ENCODE results near the gene OSTN.
"Not testable (repeated sequence)": the region's sequence is repeated elsewhere in the genome, so short reads cannot be mapped to it uniquely, and the experiment has no call there.

The OSTN gene

DNA sequence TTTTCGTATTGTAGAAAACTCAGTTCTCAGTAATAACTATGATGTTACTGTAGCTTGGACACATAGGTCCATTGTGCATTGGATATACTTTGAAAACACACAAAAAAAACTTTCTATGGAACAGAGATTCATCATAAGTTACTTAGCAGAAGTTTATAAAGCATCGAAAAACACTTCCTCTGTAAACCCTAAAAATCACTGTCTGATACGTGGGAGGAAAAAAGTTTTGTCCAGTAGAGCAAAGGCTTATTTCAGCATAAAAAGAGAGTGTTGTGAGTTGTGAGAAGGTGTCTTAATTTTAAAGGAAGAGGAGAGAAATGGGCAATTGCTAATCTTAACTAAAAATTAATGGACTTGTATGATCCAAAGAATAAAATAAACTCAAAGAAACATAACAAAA, 64.8 kb downstream of the OSTN start:
- TF ChIP-seq, protein P1, sequence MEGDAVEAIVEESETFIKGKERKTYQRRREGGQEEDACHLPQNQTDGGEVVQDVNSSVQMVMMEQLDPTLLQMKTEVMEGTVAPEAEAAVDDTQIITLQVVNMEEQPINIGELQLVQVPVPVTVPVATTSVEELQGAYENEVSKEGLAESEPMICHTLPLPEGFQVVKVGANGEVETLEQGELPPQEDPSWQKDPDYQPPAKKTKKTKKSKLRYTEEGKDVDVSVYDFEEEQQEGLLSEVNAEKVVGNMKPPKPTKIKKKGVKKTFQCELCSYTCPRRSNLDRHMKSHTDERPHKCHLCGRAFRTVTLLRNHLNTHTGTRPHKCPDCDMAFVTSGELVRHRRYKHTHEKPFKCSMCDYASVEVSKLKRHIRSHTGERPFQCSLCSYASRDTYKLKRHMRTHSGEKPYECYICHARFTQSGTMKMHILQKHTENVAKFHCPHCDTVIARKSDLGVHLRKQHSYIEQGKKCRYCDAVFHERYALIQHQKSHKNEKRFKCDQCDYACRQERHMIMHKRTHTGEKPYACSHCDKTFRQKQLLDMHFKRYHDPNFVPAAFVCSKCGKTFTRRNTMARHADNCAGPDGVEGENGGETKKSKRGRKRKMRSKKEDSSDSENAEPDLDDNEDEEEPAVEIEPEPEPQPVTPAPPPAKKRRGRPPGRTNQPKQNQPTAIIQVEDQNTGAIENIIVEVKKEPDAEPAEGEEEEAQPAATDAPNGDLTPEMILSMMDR (IDR thresholded peaks at IDR 0.05; ENCODE audit: low read depth, low read length) = no peak
- no peak for DNase-seq (ENCODE audit: extremely low read depth, low read depth)

DNA sequence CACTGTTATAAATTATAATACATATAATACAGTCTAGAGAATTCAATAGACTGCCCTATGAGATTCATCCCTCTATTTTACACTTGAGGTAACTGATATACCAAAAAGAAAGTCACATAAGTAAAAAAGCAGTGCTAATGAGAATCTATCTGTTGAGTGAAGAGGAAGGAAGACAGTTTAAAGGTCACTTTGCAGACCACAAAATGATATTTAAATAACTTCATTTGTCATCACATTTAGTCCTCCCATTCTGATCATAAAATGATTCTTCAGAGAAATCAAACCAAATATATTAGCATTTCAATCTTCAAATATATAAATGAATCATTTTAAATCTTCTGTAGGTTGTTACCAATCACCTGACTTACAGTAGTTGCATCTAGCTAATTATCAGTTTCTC, 69.7 kb downstream of the OSTN start:
- TF ChIP-seq, protein P1 (IDR thresholded peaks at IDR 0.05; ENCODE audit: low read depth, low read length) = no peak
- DNase-seq (ENCODE audit: extremely low read depth, low read depth) = no peak

DNA sequence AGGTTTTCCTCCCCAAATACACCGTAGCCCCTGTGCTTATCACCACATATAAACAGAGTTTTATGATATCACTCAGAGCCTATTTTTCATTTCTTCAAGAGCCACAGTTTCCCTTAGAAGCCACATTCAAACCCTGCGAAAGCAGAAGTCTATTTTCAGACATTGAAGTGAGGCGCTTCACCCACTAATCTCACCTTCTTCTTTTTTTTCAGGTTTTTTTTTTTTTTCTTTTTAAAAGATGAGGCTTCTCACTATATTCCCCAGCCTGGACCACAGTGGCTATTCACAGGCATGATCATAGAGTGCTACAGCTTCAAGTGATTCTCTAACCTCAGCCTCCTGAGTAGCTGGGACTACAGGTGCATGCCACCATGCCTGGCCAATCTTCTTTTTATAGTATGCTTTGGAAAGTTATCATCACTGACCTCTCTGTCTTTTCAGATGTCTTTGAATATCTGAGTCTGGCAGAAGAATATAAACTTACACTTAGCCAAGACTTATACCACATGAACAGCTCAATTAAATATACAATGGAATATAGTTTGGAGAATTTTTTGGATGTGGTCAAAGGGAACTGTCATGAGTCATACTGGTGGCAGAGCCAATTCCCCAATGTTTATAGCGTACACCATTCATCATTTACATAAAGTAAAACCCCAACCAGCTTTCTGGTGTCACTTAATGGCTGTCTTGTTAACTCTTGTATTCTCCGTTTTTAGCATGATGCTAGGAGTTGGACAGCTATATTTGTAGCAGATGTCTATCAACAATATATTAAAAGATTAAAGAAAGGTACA, 70.4 kb downstream of the OSTN start:
- TF ChIP-seq, protein P1 (IDR thresholded peaks at IDR 0.05; ENCODE audit: low read depth, low read length) = no peak

DNA sequence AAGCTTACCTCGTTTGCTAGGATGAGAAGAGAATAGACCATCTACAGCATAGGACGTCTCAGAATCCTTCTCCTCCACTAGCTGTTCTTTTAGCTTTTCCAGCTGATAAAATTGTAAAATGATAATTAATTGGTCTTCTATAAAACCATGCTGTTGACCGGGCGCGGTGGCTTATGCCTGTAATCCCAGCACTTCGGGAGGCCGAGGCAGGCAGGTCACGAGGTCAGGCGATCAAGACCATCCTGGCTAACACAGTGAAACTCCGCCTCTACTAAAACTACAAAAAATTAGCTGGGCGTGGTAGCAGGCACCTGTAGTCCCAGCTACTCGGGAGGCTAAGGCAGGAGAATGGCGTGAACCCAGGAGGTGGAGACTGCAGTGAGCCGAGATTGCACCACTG, 76.2 kb downstream of the OSTN start:
- DNase-seq (ENCODE audit: extremely low read depth, low read depth) = not testable (repeated sequence)

More for the DNA sequence above, 70.4 kb downstream of the OSTN start:
- no peak for DNase-seq (ENCODE audit: extremely low read depth, low read depth)

DNA sequence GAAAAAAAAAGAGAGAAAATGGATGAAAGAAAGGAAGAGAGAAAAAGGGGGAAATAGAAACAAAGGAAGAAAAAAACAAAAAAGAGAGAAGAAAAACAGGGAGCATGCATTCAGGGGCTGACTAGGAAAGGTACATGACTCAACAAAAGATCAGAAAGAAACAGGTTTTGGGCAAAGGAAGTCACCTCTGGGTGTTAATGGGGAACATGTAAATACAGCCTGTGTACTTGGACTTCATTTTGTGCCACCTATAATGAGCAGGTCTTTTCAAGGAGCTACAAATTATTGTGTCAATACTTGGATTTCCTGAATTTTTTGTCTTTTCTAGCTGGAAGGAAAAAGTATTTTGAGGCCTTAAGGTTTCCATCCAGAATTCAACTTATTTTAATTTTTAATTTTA, 76.7 kb downstream of the OSTN start:
- DNase-seq (ENCODE audit: extremely low read depth, low read depth) = no peak
- TF ChIP-seq, protein P1 (IDR thresholded peaks at IDR 0.05; ENCODE audit: low read depth, low read length) = no peak

DNA sequence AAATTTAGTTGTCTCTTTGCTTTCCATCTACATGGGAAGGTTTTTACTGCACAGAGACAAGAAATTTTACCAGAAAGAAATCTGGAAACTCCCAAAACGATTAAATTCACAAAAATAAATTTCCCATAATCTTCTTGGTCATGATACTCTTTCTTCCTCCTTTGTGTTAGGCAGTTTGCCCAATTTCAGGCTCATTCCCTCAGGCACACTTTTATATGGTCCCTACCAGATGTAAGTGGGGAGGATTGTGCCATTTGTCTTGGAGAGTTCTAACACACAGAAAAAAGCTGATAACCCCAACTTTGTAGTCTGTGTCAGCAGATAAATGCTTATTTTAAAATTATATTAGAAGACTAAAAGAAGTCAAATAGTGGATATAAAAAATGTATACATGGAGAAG, 81.1 kb downstream of the OSTN start:
- DNase-seq (ENCODE audit: extremely low read depth, low read depth) = no peak
- TF ChIP-seq, protein P1 (IDR thresholded peaks at IDR 0.05; ENCODE audit: low read depth, low read length) = no peak

DNA sequence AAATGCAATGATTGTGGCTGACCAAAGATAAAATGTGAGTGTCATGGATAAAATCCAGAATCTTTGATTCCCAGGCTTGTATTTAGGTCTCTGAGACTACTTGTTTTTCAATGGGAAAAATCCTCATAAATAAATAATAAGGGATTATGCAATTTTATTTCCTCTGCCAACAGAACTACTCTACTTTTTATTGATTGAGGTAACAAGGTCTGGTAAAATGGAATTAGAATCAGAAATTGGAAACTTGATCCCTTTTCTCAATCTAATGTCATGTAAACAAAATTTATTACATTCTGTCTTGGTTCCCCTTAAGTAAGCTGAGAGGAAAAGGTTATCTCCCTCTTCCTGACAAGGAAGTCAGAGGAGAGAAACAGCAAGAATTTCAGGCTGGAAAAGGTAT, 81.8 kb downstream of the OSTN start:
- TF ChIP-seq, protein P1 (IDR thresholded peaks at IDR 0.05; ENCODE audit: low read depth, low read length) = no peak
- DNase-seq (ENCODE audit: extremely low read depth, low read depth) = no peak
